GM18868 (cell line): ENCODE data around the gene POU2F3.

ENCODE experiments used
- ATAC-seq: cut with Tn5 transposase; IDR thresholded peaks from one replicate; pipeline ENCODE4 v1.9.1; 2021; ENCODE audit warnings: mild to moderate bottlenecking, moderate library complexity; ENCODE audit not compliant: unreplicated experiment

POU2F3 gene

DNA sequence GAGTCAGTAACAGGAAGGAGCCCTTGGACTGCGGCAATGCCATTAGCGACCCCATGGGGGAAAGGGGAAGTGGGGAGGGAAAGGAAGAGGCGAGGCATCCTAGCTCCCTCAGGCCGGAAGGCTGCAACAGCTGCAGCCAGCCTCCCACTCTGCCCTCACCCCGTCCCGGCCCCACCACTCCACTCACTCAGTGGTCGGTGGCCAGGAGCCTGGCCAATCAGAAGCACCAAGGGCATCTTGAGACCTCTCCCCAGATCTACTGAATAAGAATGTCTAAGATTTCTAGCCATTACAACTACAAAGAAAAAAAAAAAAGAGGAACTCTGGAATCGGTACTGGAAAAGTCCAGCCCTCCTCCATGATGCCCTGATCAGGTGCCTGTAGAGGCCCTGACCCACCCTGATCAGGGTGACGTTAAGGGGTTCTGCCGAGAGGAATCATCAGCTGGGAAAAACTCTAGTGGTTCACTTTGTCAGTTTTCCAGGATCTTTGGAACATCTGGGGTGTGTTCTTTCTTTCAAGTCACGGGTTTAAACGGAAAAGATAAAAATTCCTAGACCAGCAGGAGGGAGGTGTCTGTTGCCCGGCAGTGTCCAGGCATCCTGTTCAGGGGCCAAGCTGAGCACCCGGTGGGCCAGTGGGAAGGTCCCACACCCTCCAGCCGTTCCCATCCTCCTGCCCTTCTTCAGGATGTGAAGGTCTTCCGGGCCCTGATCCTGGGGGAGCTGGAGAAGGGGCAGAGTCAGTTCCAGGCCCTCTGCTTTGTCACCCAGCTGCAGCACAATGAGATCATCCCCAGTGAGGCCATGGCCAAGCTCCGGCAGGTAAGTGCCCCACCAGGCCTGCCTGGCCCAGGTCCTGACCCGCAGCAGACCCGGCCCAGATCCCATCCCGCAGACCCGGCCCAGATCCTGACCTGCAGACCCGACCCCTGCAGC is 14.7 kb upstream of the POU2F3 start:
- no peak for ATAC-seq

- no peak for ATAC-seq
These were observed 13.7 kb upstream of the POU2F3 start for GRCh38 chr11:120226242-120226641.

GRCh38 chr11:120226714-120227113 is 13.2 kb upstream of the POU2F3 start:
- ATAC-seq = no peak

DNA sequence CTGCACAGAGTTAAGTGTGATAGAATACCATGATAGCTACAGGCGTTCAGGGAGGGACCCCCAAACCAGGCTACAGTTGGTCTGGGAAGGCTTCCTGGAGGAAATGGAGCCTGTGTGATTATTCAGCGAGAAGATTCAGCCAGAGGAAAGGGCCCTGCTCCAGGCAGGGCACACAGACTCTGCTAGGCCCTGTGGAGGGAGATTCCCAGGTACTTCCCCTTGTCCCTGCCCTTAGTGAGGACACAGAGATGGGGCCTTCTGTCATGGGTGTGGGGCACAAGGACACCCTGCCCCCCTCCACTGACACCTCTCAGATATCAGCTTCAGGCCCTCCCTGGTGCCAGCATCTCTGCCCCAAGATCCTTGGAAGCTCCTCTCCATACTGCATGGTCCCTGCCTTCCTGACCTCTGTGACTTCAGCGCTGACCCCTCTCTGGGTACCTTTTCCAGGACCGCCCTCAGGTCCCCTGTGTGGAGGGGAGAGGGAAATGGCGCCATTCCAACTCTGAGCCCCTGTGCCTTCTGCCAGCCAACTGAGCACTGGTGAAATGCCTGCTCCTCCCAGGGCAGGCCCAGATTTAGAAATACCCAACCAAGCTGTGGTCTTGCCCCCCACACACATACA is 12.6 kb upstream of the POU2F3 start:
- ATAC-seq = no peak

DNA sequence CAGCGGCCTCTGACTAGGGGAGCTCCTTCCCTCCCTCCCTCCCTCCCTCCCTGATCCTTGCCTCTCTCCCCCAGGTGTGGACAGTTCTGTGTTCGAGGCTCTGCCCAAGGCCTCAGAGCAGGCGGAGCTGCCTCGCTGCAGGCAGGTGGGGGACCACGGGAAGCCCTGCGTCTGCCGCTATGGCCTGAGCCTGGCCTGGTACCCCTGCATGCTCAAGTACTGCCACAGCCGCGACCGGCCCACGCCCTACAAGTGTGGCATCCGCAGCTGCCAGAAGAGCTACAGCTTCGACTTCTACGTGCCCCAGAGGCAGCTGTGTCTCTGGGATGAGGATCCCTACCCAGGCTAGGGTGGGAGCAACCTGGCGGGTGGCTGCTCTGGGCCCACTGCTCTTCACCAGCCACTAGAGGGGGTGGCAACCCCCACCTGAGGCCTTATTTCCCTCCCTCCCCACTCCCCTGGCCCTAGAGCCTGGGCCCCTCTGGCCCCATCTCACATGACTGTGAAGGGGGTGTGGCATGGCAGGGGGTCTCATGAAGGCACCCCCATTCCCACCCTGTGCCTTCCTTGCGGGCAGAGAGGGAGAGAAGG is 11.1 kb upstream of the POU2F3 start:
- no peak for ATAC-seq

DNA sequence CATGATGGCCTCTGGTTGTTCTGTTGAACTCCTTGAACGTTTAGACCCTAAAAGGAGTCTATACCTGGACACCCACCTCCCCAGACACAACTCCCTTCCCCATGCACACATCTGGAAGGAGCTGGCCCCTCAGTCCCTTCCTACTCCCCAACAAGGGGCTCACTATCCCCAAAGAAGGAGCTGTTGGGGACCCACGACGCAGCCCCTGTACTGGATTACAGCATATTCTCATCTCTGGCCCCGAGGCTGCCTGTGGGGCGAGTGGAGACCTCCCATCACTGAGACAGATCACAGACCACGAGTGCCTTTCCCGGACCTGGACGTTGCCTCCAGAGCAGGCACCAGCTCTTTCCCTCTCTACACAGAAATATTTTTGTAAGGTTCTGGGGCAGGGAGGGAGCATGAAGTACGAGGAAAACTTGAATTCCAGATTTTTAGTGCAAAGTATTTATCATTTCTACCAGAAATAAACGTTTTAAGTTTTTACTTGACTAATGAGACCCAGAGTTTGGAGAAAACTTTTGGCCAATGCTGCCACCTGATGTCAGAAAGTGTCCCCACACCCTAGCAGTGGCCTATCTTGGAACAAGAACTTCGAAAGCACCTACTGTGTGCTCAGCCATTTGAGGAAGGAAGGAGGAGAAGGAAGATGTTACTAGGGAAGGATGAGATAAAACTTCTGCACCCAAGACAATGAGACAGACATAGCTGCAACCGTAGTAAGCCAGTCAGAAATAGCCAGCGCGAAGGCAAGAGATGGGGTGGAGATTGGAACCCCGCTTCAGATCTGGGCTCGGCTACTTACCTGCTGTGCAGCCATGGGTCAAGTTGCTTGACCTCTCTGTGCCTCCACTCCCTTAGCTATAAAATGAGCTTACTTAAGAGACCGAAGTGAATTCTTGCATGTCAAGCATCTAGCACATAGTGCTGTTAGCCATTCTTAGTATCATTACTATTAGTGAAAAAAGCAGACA is 10.2 kb upstream of the POU2F3 start:
- ATAC-seq = no peak

DNA sequence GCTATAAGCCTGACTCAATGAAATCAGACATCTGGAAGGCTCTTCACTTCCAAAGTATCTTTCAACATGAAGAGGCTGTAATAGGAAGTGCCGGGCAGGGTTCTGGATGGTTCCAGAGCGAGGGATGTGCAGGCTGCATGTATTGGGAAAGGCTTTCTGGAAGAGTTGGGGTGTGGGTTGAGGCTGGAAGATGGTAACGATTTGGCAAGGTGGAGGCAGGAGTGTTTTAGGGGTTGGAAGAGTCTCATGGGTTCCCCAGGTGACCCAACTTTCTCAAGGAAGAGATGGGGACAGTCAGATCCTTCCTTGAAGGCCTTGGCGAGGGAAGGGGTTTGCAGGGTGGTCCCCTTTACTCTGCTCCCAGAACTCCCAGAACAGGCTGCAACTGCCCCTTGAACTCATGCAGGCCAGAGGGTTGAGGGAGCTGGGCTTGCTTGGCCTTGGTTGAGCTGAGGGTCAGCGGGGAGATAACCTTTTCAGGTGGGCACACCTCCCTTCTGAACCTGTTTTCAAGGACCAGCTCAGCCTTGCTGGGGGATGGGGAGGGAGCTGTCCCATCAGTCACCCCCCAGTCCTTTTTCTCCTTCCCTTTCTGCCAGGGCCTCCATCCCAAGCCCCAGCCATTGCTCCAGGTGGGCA is 9.4 kb upstream of the POU2F3 start:
- no peak for ATAC-seq

GRCh38 chr11:120231963-120232362 is 8.0 kb upstream of the POU2F3 start:
- ATAC-seq = no peak

DNA sequence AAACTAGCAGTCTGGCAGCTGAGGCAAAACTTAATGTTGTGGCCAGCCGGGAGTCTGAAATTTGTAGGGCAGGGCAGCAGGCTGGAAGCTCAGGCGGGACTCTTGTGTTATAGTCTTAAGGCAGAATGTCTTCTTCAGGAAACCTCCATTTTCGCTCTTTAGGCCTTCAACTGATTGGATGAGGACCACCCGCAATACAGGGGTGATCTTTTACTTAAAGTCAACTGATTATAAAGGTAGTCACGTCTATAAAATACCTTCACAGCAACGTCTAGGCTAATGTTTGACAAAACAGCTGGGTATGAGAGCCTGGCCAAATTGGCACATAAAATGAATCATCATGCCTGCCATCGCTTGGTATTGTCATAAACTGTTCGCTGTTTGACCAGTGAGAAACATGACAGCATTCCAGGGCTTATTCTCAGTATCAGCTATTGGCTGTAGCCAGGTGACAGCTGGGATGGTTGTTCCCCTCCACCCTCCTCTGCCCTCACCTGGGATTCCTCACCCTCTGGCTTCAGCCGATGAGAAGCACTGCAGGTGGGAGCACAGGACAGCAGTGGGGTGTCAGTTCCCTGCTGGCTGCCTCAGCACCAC is 6.6 kb upstream of the POU2F3 start:
- ATAC-seq = no peak

DNA sequence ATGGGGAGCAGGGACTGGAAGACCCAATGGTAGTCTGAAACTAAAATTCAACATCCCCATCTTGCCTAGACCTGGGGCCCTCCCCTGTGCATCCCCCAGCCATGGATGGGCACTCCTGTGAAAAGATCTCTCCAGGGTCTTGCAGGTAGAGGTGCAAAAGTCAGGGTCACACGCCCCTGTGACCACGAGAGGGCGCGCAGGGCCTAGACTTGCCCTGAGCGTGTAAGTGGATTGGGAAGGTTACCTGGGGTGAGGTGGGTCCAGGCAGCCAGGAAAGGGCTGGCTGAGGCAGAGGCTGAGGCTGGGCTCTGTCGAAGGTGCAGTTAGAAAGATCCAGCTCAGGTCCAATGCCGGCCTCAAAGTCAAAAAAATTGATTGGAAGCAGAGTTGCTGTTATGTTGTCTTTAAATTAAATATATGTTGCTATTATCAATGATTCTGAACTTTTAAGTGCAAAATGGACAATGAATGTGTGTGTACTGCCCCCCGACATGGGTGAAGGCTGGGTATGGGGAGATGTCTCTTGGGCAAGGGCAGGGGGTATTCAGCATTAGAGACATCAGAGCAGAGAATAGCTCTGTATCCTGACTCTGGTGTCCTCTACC is 4.8 kb upstream of the POU2F3 start:
- peak; percentile 47 for ATAC-seq

DNA sequence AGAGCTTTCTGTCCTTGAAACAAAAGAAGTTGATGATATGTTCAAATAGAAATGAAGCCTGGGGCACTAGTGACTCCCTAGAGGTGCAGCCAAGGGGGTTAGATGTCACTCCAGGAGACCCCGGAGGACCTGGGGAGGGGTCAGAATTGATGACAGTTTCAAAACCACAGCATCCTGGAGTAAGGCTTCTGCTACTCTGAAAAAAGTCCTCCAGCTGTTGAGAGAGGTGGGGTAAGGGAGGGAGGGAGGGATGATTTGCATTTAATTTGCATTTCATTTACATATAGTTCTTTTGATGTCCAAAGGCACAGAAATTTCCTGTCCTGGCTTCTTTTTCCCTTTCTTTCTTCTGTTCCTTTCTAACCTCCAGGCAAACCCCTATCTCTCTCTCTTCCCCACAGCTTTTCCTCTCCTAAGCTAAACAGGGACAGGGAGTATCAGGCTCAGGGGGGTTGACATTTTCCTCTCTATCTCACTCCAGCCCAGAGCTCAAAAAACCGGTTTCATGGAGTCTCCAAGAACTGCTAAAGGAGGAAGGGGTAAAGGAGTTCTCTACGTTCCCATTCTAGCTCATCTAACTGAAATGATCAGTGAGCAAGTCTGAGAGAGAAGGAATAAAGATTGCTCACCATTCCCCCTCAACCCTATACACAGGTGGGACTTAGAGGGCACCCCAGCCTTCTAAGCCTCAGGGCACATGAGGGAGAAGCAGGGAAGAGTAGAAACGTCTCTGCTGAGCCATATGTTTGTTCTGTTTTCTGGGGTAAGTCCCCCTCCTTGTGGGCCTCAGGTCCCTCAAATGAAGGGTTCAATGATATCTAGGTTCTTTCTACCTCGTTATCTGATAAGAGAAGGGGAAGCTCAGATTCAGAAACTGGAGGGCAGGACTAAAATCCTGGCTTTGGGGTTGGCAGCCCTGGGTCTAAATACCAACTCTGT is 3.5 kb upstream of the POU2F3 start:
- ATAC-seq = no peak

GRCh38 chr11:120238968-120239620 is 846 bp upstream of the POU2F3 start:
- ATAC-seq = no peak

DNA sequence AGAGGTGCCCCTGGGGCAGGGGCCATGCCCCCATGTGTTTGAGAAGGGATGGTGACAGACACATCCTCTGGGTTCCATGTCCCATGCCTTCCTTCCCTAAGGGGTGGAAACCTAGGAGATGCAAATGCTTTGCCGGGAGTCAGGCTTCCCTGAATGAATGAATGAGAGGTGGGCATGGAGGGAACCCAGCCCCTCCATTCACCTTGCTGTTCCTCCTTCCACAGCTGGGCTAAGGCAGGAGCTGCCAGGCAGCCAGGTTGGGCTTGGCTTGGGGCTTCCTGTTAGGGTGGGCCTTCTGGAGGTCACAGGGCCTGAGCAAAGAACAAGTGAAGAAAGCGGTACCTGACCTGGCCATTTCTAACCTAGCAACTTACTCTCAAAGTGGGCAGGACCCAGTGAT is 926 bp downstream of the POU2F3 start:
- ATAC-seq = no peak

DNA sequence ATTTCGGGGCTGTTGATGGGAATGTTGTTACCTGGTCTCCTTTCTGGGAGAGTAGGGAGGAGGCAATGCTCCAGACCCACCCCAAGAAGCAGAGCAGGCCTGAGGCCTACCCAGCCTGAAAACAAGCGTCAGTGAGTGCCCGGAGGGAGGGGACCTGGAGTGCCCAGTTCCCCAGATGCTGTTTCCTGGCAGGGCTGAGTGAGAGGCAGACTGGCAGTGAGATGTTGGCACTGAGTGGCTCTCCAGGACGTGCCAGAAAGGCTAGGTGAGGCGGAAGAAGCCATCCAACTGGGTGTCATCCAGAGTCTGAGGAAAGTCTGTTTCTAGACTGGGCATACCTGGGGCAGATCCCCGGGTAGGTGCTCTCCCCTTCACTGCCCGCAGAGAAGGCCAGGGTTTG is 1.3 kb downstream of the POU2F3 start:
- no peak for ATAC-seq

GRCh38 chr11:120243221-120243620 is 3.3 kb downstream of the POU2F3 start:
- ATAC-seq = no peak

DNA sequence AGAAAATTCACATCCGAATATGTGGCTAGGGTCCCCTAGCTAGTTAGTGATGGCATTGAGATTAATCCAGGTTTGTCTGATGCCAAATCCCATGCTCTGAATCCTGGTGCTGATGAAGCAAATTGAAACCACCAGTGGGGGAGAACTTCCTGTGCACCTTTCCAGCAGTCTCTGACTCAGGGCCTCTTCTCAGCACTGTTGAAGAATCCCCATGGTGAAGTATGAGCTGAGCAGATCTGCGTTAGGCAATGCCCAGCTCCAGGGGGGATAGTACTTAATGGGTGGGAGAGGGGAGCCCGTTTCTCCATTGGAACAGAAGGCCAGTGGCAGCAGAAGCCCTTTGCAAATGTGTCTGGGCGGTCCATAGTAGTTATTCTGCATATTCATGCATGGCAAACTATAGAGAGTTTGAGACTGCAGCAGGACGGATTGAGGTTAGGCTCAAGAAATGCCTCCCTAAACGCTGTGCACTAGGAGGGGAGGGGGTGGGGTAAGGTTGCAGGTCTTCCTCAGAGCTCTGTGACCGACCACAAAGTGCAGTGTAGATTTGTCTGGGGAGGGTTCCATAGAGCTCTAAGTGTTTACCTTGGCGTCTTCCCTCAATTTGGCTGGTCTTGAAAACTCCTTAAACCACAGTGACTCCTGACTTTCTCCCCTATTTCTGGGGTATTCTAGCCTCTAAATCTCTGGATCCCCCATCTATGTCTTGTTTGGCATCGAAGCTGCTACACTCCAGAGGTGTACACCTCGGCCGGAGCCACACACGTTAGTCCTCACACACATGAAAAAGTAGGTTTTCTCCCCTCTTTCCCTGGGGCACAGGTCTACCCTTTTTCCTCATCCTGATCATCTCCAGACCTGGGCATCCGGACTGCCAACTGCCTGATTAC is 4.8 kb downstream of the POU2F3 start:
- no peak for ATAC-seq

DNA sequence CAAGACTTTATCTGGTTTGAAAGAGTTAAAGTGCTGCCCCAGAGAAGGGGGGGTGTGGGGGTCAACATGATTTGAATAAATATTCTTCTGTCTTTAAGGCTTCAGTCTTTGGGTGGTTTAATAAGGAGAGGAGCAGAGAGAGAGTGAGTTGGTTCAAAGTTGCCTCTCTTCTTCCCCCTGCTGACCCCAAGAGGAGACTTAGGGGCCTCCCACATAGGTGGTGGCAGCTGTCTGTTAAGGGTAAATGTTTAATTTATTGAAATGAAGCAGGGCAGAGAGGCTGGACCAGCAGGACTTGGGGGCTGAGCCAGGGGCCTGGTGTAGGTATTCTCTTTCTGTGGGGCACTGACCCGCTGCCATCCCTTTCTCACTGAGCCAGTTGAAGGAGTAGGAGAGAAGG is 5.5 kb downstream of the POU2F3 start:
- no peak for ATAC-seq
